GM12864 (cell line): ENCODE data around the gene RERG.

Experiments
- DNase-seq: peaks from one replicate; pipeline ENCODE4 v3.0.0-alpha.2; 2011; ENCODE audit warnings: low read depth
- H3K4me3 ChIP-seq: 2 replicates; pipeline ENCODE4 v1.5.1; 2011; ENCODE audit warnings: mild to moderate bottlenecking, low read depth, low read length, control low read depth
- CTCF ChIP-seq: IDR thresholded peaks from 2 replicates; pipeline ENCODE4 v1.5.1; 2011; ENCODE audit warnings: low read depth, mild to moderate bottlenecking, moderate library complexity, low read length, control low read depth, inconsistent platforms; ENCODE audit errors: missing control alignments

The RERG gene

GRCh38 chr12:15208871-15209656 lies 12.2 kb downstream of the RERG start:
- no peak overlapping the region for H3K4me3 ChIP-seq
- no peak for TF ChIP-seq CTCF
- DNase-seq, result no peak

- TF ChIP-seq CTCF, result no peak
- no peak for DNase-seq
- H3K4me3 ChIP-seq, result no peak overlapping the region
Measured at GRCh38 chr12:15208140-15208539, 13.1 kb downstream of the RERG start.

- DNase-seq, result no peak
- H3K4me3 ChIP-seq, result no peak overlapping the region
- TF ChIP-seq CTCF, result no peak
Measured at GRCh38 chr12:15206831-15207389, 14.3 kb downstream of the RERG start.

- no peak for DNase-seq
- no peak overlapping the region for H3K4me3 ChIP-seq
- no peak for TF ChIP-seq CTCF
Measured at GRCh38 chr12:15206338-15206737, 14.9 kb downstream of the RERG start.

GRCh38 chr12:15205341-15206010 lies 15.7 kb downstream of the RERG start:
- DNase-seq, result no peak
- TF ChIP-seq CTCF, result no peak
- H3K4me3 ChIP-seq, result no peak overlapping the region

- H3K4me3 ChIP-seq, result no peak overlapping the region
- TF ChIP-seq CTCF, result no peak
- DNase-seq, result no peak
Measured at GRCh38 chr12:15201456-15201855, 19.8 kb downstream of the RERG start.

GRCh38 chr12:15201056-15201455 lies 20.2 kb downstream of the RERG start:
- TF ChIP-seq CTCF, result no peak
- DNase-seq, result no peak
- no peak overlapping the region for H3K4me3 ChIP-seq
